GM21515 (cell line): Measurements from ENCODE around the gene GRM8.

Source experiments
- ATAC-seq: cut with Tn5 transposase; IDR thresholded peaks from one replicate; pipeline ENCODE4 v1.9.1; 2021; ENCODE audit not compliant: unreplicated experiment

The GRM8 gene

GRCh38 chr7:127252778-127253280 lies at the start of gene GRM8:
Gene GRM8, minus strand, starts transcription at chr7:127252941.
- peak; percentile 30 for ATAC-seq

- ATAC-seq = no peak
Measured at GRCh38 chr7:127290801-127291361, 38.1 kb upstream of the GRM8 start.

- ATAC-seq = no peak
Measured at GRCh38 chr7:127290116-127290655, 37.4 kb upstream of the GRM8 start.

GRCh38 chr7:127287133-127287532 lies 34.4 kb upstream of the GRM8 start:
- no peak for ATAC-seq

- no peak for ATAC-seq
Measured at GRCh38 chr7:127270093-127270492, 17.4 kb upstream of the GRM8 start.

GRCh38 chr7:127266047-127266446 lies 13.3 kb upstream of the GRM8 start:
- ATAC-seq = no peak

- ATAC-seq = no peak
Measured at GRCh38 chr7:127264219-127264618, 11.5 kb upstream of the GRM8 start.

GRCh38 chr7:127258111-127258510 lies 5.4 kb upstream of the GRM8 start:
- no peak for ATAC-seq

GRCh38 chr7:127257086-127257485 lies 4.3 kb upstream of the GRM8 start:
- ATAC-seq = no peak

GRCh38 chr7:127256041-127256725 lies 3.4 kb upstream of the GRM8 start:
- no peak for ATAC-seq

- ATAC-seq = no peak
Measured at GRCh38 chr7:127254163-127254684, 1.5 kb upstream of the GRM8 start.

GRCh38 chr7:127253281-127254162 lies 781 bp upstream of the GRM8 start:
- peak; percentile 86 for ATAC-seq

- no peak for ATAC-seq
Measured at GRCh38 chr7:127252377-127252713, 396 bp downstream of the GRM8 start.

- ATAC-seq = no peak
Measured at GRCh38 chr7:127251465-127252376, 1.0 kb downstream of the GRM8 start.

GRCh38 chr7:127251036-127251464 lies 1.7 kb downstream of the GRM8 start:
- no peak for ATAC-seq

- ATAC-seq = no peak
Measured at GRCh38 chr7:127250312-127251035, 2.3 kb downstream of the GRM8 start.

GRCh38 chr7:127245607-127246006 lies 7.1 kb downstream of the GRM8 start:
- no peak for ATAC-seq

GRCh38 chr7:127245002-127245401 lies 7.7 kb downstream of the GRM8 start:
- ATAC-seq = no peak

GRCh38 chr7:127239814-127240213 lies 12.9 kb downstream of the GRM8 start:
- no peak for ATAC-seq

- no peak for ATAC-seq
Measured at GRCh38 chr7:127233630-127234029, 19.1 kb downstream of the GRM8 start.
